Breast epithelium (tissue), 3 donors: ENCODE results near the gene ADARB2.
"Not testable (repeated sequence)": the region's sequence is repeated elsewhere in the genome, so short reads cannot be mapped to it uniquely, and the experiment has no call there.

Experiments used
- CTCF ChIP-seq, 3 donors: fragments of 450-650 bp; IDR thresholded peaks; one replicate each; pipeline ENCODE4 v1.5.1; 2016 to 2017; ENCODE audit warnings: antibody characterized with exemption in 3 of 3, mild to moderate bottlenecking in 3 of 3, moderate library complexity in 3 of 3
- POLR2A ChIP-seq: fragments of 450-650 bp; IDR thresholded peaks from one replicate; pipeline ENCODE4 v1.6.1; 2016; ENCODE audit warnings: antibody characterized with exemption, mild to moderate bottlenecking, moderate library complexity

- TF ChIP-seq POLR2A; CTCF (IDR thresholded peaks at IDR 0.05): not testable (repeated sequence)
These were observed 396.3 kb downstream of the ADARB2 start for GRCh38 chr10:1341052-1341451.
